Activated T-cell treated with anti-CD3 and anti-CD28 coated beads for 48 hours (primary cell): ENCODE results near the gene ARHGAP26.

Source experiments
- DNase-seq: peaks from one replicate; pipeline ENCODE4 v3.0.0-alpha.2; 2020; ENCODE audit warnings: low read depth

Gene ARHGAP26

DNA sequence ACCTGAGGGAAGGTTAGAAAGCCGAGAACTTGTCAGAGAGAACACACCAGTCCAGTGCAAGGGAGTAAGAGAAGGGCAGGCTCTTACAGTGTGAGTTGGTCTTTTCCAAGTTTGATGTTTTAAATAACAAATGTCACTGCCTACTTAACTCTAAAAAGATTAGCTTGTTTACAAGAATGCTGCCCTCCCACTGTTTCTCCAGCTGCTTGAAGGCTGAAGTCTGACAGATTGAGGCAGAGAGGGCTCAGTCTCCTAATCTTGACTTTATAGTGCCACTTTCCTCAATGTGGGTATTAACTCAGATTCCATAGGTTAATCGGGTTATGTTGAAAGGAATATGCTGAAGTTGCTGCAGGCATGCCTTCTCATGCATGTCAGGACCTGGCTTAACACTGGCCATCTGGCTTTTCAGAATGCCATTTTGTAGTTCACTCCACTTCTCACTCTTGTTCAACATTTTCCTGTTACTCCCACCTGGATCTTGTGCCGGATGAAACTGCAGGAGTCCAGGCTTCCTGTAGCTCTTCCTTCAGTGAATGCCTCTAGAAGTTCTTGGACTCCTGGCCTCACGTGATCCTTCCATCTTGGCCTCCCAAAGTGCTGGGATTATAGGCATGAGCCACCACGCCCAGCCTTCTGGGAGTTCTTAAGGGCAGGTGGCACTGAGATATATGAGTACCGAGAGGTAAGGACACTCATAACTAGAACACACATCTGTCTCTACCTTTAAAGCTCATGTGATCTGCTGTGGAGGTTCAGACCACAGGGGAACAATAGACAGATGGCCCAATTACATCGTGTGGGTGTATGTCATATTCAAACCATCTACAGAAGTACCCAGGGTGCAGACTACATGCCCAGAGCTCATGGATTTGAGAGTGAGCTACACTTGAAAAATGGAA, 249.7 kb downstream of the ARHGAP26 start:
- no peak for DNase-seq

DNA sequence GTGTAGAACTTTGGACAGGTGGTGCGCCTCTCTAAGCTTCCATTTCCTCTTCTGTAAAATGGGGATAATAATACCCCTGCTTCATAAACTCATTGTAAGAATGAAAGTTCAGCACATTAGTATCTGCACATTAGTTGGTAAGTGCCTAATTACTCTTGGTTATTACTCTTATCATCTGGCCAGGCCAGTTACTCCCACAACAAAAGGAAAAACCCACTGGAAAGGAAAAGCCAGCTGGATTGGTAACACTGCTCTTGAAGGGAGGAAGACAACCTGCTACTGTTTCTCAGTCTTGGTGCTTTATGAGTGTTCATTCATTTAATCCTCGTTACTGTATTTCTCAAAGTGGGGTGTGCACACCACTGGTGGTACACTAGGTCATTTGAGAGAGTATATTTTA, 251.4 kb downstream of the ARHGAP26 start:
- DNase-seq = no peak

DNA sequence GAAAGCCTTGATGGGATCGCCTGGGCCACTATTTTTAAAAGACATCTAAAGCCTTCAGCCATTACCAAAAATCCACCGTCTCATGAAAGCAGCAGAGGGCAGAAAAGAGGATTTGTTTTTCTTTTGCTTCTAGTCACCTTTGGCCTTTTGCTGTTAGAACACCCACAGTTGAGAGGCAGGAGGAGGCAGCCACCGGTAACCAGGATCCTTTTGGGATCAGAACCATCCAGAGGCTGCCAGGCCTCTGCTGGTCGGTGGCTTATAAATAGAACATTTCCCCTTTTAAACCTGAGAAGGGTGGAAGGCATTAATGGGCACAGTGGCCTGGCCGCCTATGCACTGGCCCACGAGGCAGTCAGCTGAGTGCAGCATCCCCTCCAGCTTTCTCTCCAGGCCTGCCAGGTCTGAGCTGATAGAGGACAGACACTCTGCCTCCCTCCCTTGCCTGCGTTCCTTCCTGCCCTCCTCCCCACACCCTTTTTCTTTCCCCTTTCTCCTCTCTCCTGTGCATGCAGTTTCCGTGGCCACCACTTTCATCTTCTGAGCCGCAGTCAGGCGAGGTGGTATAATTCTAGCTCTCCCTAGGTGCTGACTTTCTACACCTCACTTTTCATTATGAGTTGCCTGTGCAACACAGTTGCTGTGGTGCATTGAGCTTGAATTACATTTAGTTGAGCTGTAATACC, 253.4 kb downstream of the ARHGAP26 start:
- DNase-seq = peak; percentile 46

DNA sequence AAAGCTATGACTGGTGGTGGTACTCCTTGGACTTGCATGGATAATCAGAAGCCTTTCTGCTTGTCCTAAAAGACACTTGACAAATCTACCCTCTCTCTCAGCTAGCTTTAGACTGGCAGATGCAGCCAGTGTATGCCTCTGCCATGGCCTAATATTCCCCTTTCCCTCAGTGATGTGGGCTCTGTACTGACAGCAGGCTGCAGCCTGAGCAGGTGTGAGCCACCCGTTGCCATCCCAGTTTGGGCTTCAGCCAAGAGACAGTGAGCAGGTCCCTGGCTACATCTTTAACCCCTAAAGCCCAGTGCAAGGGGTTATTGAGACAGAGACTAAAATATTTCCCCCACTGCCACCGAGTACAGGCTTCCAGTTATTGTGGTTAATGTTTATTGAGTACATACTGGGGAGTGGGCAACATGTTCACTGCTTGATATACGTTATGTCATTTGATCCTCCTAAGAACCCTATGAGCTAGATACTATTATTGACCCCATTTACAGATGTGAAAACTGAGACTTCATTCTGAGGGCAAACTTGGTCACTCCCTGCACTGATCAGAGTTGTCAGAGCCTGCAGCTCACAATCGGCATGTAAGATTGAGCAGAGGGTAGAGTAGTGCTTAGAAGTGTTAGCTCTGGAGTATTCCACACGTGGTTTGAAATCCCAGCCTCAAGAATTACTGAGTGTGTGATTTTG, 254.2 kb downstream of the ARHGAP26 start:
- no peak for DNase-seq

DNA sequence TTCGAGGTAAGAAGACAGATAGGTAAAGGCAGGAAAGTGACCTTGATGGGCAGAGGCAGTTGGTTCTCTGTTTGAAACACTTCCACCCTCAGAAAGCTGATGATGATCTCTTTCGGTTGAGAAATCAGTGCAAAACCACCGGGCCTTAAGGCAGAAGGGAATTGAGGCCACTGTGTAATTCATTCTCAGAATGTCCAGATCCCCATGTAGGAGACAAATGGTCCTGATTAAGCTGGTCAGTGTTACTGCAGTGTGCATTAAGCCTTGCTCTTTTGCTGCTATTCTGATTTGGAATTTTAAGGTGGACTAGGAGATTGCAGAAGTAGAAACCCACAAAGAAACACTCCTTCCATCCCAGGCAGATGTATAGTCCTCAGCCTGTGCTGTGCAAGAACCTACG, 255.2 kb downstream of the ARHGAP26 start:
- no peak for DNase-seq

DNA sequence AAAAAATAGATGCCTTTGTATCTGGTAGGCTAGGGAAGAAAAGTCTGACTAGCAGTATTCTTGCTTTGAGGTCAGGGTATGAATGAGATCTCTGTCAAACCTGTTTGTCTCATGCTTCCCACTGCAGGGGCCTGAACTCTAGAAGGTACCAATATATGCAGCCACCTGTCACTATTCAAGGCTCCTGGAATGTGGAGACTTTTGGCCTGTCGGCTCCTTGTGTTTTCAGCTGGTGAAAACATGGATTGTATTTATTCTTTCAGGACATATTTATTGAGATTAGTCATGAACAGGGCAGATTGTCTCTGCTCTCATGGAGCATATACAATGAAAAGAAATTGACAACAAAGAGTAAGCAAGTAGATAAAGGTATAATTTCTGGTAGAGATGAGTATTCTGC, 255.8 kb downstream of the ARHGAP26 start:
- DNase-seq = no peak

DNA sequence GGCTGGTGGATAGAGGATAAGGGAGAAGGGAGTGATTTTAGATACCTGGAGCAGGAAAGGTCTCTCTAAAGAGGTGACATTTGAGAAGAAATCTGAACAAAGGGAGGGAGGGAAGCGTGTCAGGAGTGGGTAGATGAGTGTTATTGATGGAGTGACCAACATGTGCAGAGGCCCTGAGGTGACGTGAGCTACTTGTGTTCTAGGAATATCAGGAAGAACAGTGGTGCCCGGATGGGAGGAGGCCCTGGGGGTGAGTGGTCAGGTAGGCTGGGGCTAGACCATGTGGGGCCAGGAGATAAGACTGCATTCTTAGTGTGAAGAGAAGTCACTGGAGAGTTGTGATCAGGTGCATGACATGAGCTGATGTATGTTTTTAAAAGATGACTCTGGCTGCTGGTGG, 256.2 kb downstream of the ARHGAP26 start:
- no peak for DNase-seq

DNA sequence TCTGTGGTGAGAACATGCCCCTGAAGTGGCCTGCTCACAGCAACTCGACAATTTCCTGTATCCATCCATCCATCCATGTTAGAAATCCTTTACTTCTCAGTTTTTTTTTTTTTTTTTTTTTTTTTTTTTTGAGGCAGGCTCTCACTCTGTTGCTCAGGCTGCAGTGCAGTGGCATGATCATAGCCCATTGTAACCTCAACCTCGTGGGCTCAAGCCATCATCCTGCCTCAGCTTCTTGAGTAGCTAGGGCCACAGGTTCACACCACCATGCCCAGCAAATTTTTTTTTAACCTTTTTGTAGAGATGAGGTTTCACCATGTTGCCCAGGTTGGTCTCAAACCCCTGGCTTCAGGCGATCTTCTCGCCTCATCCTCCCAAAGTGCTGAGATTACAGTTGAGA, 259.1 kb downstream of the ARHGAP26 start:
- no peak for DNase-seq

DNA sequence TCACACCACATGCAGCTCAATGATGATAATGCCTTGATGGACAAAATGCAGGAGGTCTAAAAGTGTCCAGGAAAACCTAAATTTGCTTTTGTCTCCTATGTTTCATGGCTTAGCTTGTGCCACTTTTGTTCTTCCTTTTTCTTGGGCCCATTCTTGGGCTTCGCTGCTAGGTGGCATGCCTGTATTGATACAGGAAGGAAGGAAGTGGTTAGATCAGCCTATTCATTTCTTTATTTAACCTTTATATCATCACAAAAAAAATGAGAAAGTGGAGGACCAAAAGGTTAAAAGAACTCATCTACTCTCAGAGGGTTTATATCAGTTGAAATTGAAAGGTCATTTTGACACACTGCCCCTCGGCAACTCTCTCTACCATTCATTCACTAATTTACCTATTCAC, 260.2 kb downstream of the ARHGAP26 start:
- no peak for DNase-seq

DNA sequence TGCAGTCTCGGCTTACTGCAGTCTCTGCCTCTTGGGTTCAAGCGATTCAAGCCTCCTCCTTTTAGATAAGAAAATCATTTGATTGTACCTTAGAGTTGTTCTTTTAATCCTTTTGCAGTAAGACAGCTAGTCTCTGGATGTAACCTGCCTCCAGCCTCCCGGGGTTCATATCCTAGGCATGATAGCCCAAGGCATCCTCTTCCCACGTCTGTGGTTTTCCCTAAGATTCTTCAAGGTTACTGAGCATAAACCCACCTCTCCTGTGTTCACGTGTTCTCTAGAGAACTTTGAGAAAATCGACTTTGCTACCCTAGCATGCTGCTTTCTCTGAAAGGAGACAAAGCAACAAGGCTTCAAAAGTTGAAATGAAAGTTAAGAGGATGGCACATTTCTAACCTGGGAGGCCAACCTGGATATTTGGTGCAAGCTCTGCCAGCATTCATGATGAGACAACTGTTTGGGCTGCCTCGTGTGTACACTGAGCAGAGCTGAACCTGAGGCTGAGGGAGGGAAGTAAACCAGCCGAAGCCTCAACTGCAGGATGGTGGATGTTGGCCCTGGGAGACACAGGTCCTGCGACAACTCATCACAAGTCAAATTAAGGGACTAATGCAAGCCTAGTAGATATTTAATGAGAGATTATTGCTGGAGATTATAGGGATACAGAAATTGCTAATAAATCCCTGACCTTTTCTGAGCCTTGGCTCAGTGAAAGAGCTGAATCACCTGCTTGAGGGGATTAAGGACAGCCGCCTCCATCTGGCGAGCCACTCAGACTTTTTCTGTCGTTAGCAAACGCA, 261.8 kb downstream of the ARHGAP26 start:
- no peak for DNase-seq

DNA sequence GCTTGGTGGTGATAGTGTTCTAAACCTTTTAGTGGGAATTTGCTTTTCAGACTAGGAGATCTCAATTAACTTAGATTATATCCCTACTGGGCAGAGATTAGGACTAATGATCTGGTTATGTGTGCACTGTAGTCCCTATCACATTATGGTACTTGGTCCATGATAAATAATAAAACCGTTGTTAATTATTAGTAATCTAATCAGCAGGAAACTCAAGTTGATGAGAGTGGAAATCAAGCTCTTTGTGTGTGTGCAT, 262.3 kb downstream of the ARHGAP26 start:
- no peak for DNase-seq

DNA sequence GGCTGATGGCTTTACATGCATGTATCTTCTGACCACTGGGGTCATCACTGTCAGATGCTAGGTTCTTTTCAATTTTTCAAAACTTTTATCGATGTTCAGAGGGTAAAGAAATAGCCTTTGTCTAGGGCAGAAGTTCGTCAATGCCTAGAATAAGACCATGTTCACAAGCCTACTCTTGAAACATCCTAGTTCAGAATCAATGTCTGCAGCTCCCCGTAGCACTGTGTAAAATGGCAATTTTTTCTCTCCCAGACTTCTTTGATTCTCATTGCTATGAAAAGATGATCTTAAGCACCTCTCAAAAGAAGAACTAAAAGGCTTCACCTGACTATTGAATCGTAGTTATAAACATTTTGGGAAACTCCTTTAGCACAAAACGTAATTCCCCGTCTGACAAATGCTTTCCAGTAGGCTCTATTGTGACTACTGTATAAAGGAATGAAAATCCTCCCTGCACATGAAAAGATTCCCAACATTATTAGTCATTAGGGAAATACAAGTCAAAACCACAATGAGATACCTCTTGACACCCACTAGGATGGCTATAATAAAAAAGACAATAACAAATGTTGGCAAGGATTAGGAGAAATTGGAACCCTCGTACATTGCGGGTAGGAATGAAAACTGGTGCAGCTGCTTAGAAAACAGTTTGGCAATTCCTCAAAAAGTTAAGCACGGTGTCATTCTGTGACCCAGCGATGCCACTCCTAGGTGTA, 263.5 kb downstream of the ARHGAP26 start:
- DNase-seq = no peak

DNA sequence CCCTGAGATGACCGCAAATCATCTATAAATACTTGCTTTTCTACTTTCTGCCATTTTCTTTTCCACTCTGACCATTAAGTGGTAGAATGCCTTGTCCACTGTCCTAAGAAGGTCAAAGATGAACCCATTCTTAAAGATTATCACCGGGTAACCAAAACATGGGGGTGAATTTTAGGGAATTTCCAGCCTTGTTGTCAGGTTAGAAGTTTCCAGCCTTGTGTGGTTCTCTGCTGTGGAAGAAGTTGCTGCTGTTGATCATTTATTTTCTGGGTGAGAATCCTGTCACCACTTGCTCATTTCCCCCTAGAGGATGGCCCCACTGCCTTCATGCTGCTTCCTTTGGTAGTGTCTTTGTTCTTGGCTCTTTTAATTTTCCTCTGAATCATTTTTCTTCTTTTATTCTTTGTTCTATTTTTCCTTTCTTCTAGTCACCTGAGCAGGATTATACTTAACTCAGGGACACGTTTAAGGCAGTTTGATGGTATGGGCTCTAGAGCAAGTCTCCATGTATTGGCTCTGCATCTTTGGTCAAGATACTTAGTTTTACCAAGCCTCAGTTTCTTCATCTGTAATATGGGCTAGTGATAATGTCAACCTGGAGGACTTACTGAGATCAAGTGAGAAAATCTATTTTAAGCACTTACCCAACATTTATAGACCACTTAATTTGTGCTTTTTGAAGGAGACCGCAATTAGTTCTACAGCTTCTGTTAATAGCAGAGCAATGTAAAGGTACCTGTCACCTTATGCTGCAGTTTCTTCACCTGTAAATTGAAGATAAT, 266.2 kb downstream of the ARHGAP26 start:
- DNase-seq = no peak

DNA sequence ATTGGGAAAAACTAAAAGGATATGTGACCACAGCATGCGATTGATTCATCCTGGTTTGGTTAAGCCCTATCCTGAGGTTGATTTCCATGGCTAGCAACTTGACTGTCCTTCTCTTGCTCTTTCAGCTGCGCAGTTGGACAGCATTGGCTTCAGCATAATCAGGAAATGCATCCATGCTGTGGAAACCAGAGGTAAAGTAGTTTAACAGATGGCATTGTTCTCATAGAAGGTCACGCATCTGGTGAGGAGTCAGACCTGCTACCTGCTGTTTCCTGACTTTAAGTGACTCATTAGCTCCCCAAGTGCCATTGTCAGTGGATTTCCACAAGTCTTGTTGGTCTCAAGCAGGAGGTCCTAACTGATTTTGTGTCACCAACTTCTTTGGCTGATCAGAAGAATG, 266.9 kb downstream of the ARHGAP26 start:
- DNase-seq = no peak

DNA sequence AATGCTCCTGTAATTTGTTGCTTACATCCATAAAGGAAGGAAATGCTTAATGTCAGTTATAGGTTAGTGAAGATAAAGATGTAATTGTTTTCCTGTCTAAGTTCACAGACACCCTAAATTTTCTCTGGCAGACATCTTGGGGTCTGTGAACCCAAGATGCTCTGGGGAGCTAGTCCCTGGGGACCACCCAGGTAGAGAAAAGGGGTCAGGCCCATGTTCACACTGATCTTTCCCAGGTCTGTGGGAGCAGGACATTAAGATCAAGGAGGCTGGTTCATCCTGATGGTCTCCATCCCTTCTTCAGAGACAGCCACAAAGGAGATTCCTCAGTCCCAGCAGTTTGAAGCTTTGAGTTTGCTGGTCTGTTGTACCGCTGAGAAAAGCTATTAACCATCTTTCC, 267.5 kb downstream of the ARHGAP26 start:
- no peak for DNase-seq

DNA sequence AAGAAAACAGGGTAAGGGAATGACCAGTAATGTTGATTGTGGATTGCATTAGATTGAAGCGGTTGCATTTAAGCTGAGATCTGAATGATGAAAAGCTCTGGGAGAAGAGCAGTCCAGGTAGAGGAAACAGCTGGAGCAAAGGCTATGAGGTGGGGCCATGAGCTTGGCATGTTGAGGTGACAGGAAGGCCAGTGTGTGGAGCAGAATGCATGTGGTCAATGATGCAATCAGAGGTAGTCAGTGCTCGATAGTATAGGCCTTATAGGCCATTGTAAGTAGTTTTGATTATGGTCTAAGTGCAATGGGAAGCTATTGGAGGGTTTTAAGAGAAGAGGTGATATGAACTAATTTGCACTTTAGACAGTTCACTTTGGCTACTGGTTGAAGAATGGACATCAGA, 270.4 kb downstream of the ARHGAP26 start:
- no peak for DNase-seq

DNA sequence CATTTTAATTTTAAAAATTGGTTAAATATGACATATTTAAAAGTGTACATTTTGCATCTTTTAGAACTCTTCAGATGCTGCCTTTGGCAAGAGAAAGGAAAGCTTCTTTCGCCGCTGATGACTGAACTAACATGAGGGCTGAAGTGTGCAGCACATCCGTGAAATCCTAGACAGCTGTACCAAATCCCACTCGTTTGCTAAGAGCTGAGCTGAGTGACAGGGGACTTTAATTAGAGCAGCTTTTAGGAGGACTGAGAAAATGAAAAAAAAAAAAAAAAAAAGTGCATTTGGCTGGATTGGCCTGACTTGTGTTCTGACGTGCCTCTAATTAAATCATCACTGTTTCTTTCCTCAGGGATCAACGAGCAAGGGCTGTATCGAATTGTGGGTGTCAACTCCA, 271.3 kb downstream of the ARHGAP26 start:
- no peak for DNase-seq

DNA sequence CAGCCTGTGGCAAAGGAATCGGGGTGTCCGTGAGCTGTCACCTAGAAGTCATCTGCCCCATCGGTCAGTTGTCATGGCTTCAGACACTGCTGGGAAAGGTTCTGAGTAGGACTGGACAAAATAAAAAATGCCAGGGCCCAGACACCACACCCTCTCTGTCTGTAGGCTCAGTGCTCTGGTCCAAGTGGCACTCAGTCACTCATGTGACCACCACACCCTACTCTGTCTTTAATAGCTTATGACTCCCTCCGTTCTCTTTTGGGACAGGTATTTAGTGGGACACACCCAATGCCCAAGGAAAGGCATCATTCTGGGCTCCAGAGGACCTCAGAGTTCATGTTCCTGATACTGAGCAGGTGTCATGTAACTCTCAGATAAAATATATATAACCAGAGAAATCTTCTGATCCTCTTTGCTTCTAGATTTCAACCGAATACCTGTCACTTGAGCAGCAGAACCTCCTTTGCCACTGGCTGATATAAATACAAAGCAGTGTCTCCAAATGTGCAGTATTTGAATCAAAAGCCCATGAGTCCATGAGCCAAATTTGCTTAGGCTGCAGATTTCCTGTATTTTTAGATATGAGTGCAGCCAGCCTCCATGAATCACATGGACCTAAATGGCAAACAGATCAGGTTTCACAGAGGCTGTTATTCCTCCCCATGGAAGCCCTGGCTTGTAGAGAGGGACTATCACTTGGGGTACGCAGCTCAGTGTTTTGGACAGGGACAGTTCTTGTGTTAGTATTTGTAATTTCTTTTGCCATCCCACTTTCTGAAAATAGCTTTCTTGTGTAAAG, 272.0 kb downstream of the ARHGAP26 start:
- no peak for DNase-seq

DNA sequence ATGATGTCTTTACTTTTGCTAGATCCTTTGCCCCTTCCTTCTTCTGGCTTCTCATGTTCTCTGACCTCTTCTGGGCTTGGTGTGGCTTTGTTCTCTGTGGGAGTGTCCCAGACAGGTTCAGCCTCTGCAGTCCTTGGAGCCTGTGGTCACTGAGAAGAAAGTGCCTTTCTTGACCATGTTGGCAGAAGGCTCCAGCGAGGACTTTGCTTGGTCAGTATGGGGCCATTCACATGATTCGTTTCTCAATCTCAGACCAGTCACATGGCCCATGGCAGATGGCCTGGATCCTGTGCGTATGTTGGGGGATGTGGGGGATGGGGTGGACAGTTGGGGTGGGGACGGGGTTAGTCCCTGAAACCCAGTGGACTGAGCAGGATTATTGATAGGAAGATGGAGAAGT, 274.1 kb downstream of the ARHGAP26 start:
- no peak for DNase-seq

DNA sequence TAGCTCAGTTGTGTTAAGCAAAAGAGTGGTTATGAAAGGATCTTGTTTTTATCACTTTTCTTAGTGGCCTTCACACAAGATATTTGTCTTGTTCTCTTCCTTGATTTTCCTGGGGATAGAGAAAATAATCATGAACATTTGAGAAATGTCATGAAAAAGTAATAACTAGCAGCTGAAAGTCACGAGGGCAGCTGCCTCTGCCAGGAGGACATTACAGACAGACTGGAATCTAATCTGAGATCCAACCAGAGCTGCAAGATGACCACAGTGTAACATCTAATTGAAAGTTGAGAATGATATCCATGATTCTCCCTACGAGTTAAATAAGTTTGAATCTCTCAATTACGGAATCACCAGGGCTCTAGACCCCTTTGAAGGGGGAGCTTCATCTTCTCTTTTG, 274.9 kb downstream of the ARHGAP26 start:
- DNase-seq = no peak
